Peyer's patch (tissue), 4 donors: Measurements from ENCODE around the gene INAFM2. TPM values are rescaled to one million over a fixed set of nuclear protein-coding genes. Genes with fewer than 3 reads are reported as not detected.

Experiments used
- DNase-seq, 3 donors: peaks; one replicate each; pipeline ENCODE4 v3.0.0-alpha.2; 2017 to 2019
- H3K27ac ChIP-seq, 4 donors: fragments of 200-600 bp; sonication (generic); one replicate each; pipeline ENCODE4 v1.5.1; 2016 to 2019
- H3K27me3 ChIP-seq, 2 donors: fragments of 200-600 bp; sonication (generic); one replicate each; pipeline ENCODE4 v1.5.1; 2019
- H3K36me3 ChIP-seq, 3 donors: fragments of 200-600 bp; sonication (generic); one replicate each; pipeline ENCODE4 v1.5.1; 2016 to 2019
- H3K4me1 ChIP-seq, 4 donors: fragments of 200-600 bp; sonication (generic); one replicate each; pipeline ENCODE4 v1.5.1; 2016 to 2019
- H3K4me3 ChIP-seq, 4 donors: fragments of 200-600 bp; sonication (generic); 1 replicate in 3 of 4; 2 replicates in 1 of 4; pipeline ENCODE4 v1.5.1; 2016 to 2019; ENCODE audit warnings: mild to moderate bottlenecking in 1 of 4
- H3K9me3 ChIP-seq, 4 donors: fragments of 200-600 bp; sonication (generic); one replicate each; pipeline ENCODE4 v1.5.1; 2016 to 2019; ENCODE audit warnings: mild to moderate bottlenecking in 1 of 4
- CTCF ChIP-seq, 6 experiments: fragments of 450-650 bp in 4 of 6; fragments of 200-600 bp in 2 of 6; sonication (generic) in 1 of 6; IDR thresholded peaks; one replicate each; pipeline ENCODE4 v1.5.1; 2017 to 2019; ENCODE audit warnings: antibody characterized with exemption in 6 of 6, mild to moderate bottlenecking in 3 of 6, moderate library complexity in 1 of 6
- POLR2A ChIP-seq, 2 donors: fragments of 450-650 bp; IDR thresholded peaks; one replicate each; pipeline ENCODE4 v1.5.1; 2017; ENCODE audit warnings: antibody characterized with exemption in 2 of 2, mild to moderate bottlenecking in 2 of 2, moderate library complexity in 2 of 2
- total RNA-seq, 4 donors: library from RNA; depleted of rRNA; stranded (reverse); fragments of >200 nt; gene quantifications; one replicate each; pipeline ENCODE4 v1.1.0, GENCODE V29; 2016

Gene INAFM2
- total RNA-seq, 4 donors from 2014 or later, result 6.2 to 10.7 (median 8.9) TPM

DNA sequence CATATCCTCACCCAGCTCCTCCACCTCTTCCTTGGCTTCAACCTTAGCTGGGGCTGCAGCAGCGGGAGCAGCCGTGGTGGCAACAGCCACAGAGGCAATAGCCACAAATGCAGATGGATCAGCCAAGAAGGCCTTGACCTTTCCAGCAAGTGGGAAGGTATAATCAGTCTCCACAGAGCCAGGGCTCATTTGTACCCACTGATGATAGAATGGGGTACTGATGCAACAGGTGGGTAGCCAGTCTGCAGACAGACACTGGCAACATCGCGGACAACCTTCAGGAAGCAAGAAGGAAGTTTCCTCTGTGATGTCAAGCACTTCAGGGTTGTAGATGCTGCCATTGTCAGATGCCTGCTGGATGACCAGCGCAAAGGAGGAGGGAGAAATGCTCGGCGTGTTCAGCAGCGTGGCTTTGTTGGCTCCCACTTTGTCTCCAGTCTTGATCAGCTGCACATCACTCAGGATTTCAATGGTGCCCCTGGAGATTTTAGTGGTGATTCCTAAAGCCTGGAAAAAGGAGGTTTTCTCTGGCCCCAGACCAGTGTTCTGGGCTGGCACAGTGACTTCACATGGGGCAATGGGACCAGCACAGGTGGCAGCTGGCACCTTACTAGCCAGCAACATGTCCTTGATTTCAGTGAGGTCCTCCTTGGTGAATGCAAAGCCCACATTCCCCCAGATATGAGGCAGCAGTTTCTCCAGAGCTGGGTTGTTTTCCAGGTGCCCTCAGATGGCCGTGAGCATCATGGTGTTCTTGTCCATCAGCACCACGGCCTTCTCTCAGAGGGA is 10.9 kb upstream of the INAFM2 start:
- no peak overlapping the region for H3K27ac ChIP-seq
- no peaks in the 10 kb centered on the region for H3K36me3 ChIP-seq
- H3K27me3 ChIP-seq, result no peaks in the 10 kb centered on the region
- H3K4me3 ChIP-seq, result no peak overlapping the region
- peaks cover 0 to 19% (median 6%) of the 10 kb centered on the region in 4 donors for H3K4me1 ChIP-seq
- DNase-seq, result peak in 1 of 3 donors; percentile 20
- no peak for TF ChIP-seq CTCF (IDR thresholded peaks at IDR 0.05)
- no peak for TF ChIP-seq POLR2A (IDR thresholded peaks at IDR 0.05)
- H3K9me3 ChIP-seq, result no peaks in the 10 kb centered on the region

- Histone ChIP-seq H3K4me3 (no peak overlapping the region), H3K9me3 (no peaks in the 10 kb centered on the region), H3K27me3 (no peaks in the 10 kb centered on the region), H3K27ac (no peak overlapping the region), H3K36me3 (no peaks in the 10 kb centered on the region), H3K4me1 (peaks cover 0 to 13% (median 5%) of the 10 kb centered on the region in 4 donors)
- DNase-seq, result peak; percentile 52 to 81 (median 64)
- no peak for TF ChIP-seq CTCF (IDR thresholded peaks at IDR 0.05)
- TF ChIP-seq POLR2A (IDR thresholded peaks at IDR 0.05), result no peak
These were observed 9.7 kb upstream of the INAFM2 start for GRCh38 chr15:40313531-40314398.

DNA sequence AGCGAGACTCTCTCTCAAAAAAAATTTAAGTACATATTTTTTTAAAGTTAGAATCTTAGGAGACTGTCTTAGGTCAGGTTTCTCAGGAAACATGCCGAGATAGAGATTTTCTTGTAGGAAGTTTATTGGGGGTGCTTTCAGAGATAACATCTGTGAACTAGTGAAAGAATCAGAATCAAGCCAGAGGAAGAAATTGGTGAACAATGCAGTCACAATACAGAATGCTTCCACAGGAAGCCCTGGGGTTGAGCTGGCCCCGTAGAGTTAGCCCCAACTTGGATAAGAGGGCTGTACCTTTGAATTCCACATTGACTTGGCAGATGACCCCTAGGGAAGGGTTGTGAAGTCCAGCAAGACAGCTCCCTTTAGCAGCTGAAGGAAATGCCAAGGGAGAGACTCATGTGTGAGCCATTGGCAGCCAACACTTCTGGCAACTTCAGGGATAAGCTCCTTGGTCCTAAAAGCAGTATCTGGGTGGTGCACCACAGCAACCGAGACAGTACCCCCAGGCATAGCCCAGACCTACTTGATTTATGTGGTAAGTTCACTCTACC is 8.7 kb upstream of the INAFM2 start:
- H3K36me3 ChIP-seq, result no peaks in the 10 kb centered on the region
- no peak overlapping the region for H3K4me3 ChIP-seq
- H3K9me3 ChIP-seq, result no peaks in the 10 kb centered on the region
- no peak for TF ChIP-seq POLR2A (IDR thresholded peaks at IDR 0.05)
- TF ChIP-seq CTCF (IDR thresholded peaks at IDR 0.05), result no peak
- H3K27me3 ChIP-seq, result no peaks in the 10 kb centered on the region
- peaks cover 0 to 9% (median 0%) of the 10 kb centered on the region in 4 donors for H3K4me1 ChIP-seq
- H3K27ac ChIP-seq, result no peak overlapping the region
- DNase-seq, result no peak

DNA sequence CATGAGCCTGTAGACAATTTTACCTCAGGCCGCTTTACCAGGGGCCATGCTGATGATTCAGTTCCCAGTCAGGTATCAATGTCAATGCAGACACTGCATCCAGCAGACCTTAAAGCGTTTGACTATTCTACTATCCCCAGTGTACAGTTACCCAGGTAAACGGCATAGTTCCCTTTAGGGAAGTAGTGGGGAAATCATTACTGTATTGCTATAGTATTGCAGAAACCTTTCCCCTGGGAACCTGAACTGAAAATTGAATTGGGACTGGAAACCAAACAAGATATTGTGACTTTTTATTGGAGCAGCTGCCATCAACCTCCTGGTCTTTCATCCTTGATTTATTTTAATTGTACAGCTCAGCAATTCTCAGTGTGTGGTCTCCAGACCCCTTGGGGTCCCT is 6.6 kb upstream of the INAFM2 start:
- no peaks in the 10 kb centered on the region for H3K27me3 ChIP-seq
- no peak overlapping the region for H3K4me3 ChIP-seq
- H3K4me1 ChIP-seq, result peaks cover 0 to 9% (median 0%) of the 10 kb centered on the region in 4 donors
- H3K27ac ChIP-seq, result no peak overlapping the region
- TF ChIP-seq CTCF (IDR thresholded peaks at IDR 0.05), result no peak
- TF ChIP-seq POLR2A (IDR thresholded peaks at IDR 0.05), result no peak
- DNase-seq, result no peak
- H3K9me3 ChIP-seq, result no peaks in the 10 kb centered on the region
- H3K36me3 ChIP-seq, result no peaks in the 10 kb centered on the region

DNA sequence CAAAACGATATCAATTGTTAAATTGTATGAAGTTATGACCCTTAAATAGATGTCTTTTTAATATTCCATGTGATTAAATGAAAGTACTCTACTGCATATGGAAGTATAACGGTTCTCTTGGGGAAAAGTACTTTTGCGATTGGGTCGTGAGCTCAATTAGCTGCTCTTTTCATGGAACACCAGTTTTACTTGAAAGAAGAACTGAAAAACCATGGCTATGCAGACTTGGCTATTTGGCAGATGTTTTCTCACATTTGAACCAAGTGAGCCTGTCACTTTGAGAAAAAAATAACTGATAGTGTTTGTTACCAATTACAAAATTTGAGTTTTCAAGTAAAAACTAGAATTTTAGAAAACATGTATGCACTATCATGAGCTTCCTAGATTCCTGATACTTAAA is 5.9 kb upstream of the INAFM2 start:
- Histone ChIP-seq H3K4me3 (no peak overlapping the region), H3K27ac (no peak overlapping the region), H3K4me1 (peaks cover 0 to 10% (median 0%) of the 10 kb centered on the region in 4 donors), H3K9me3 (no peaks in the 10 kb centered on the region), H3K27me3 (no peaks in the 10 kb centered on the region), H3K36me3 (no peaks in the 10 kb centered on the region)
- no peak for DNase-seq
- TF ChIP-seq CTCF (IDR thresholded peaks at IDR 0.05) (no peak), POLR2A (IDR thresholded peaks at IDR 0.05) (no peak)
